ENCODE measurements around the gene ROR1.

The ROR1 gene

DNA sequence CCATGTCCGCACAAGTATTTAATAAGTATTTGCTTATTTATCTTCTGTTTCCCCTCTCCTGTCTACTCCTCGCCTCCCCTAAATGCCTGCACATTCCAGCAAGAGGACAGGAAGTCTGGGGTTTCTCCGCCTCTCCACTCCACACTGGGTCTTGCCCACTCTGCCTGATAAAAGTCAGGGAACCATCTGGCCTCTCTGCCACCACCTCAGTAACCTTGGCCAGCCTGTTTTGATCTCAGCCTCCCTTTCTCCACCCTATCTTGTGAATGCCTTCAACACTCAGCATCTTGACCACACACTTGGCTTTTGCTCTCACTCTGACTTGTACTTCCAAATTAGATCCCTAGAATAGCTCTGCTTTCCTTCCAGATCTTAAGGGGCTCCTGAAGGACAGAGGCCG is 264.3 kb downstream of the ROR1 start:
- DNase-seq = no peak

DNA sequence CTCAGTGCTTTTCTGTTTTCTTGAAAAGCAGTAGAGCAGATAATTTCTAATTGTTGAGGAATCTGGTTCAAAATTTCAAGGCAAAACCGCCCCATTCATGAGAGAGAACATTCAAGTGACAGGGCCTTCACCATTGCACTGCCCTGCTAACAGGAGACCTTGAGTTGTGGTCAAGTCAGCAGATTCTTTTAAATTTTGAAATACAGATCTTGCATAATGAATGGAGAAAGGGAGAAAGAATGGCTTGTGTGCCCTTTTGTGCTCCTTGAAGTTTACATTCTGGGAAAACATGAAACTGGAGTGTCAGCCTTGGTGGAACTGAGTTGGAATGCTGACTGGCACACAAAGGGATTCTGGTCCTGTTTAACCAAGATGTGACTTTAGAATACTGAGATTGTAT is 265.1 kb downstream of the ROR1 start:
- no peak for DNase-seq

DNA sequence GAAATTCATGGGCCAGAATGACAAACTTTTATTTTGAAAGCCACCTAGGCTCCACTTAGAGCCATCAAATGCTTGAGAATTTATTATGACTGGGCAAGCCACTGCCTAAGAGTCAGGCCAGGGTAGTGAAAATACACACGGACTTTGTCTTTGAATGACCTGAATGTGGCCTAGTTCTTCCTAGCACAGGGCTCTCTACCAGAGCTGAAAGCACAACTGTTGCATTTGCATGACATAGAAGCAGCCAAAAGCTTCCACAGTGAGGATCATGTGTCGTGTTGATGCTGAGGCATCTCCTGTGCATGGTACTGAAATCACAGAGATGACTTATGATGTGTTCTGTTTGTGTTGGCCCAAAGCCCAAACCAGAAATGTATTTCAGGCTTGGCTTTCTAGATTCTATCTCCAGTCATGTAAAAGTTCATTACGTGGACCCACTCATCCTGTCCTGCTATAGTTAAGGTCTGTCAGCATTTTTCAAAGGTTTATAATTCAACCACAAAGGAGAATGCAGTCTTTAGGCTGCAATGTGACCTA is 265.6 kb downstream of the ROR1 start:
- DNase-seq = no peak

DNA sequence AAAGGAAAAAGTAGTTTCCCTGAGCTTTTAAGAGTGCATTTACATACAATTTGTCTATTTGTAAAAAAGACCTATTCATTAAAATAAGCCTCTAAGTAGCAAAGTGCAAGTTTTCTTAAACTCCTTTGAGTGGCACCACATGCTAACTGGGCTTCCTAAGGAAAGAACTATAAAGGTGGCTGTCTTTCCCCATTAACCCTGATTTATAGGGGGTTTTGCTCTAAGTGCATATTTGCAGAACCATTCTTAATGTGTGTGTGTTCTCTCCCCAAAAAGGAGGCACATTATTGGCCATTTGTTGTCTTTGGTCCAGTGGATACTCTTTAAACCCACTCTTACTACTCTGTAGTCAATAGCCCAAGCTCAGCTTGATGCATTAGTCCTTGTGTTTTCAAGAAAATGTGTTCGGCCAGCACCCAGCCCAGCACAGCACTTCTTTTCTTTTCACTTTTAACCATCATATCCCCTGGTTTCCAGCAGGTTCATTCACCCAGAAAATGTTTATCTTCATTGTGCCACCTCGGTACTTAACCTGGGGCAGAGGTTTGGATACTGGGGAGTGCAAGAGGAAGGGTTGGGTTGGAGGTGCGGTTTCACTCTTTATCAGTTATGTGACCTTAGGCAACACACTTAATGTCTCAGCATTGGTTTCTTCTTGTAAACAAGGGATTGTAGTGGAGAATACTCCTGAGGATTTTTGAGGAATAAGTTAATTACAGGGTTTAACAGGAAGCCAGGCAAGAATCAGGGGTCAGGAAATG is 267.7 kb downstream of the ROR1 start:
- DNase-seq = no peak

DNA sequence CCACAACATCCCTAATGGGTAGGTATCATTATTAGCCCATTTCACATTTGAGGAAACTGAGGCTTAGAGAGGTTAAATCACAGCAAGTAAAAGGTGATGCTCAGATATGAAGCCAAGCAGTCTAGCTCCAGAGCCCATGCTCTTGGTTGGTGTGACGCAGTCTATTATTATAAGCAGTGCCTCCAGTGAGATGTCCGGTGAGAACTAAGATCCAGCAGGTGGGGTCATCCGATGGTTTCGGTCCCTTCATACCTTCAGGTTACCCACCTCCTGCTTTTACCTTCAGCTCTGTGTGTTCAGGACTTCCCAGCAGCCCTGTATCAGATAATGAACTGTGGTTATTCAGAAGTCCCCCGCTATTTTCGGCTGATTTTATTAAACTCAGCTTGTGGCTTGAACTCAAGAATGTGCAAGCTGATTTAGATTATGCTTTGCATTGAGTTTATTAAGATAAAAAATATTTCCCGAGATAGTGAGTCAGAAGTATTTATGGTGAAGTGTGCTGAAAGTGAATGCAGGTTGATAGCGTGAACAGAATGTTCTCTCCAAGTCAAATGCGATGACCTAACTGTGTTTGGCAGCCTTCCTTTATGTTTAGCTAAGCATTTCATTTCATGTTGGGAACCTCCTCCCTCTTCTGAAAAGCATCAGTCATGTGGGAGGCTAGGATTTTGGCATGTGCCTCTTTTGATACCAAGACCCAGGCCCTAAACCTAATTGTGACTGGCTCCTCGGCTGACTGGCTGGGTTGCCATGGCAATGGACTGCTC is 268.7 kb downstream of the ROR1 start:
- no peak for DNase-seq

DNA sequence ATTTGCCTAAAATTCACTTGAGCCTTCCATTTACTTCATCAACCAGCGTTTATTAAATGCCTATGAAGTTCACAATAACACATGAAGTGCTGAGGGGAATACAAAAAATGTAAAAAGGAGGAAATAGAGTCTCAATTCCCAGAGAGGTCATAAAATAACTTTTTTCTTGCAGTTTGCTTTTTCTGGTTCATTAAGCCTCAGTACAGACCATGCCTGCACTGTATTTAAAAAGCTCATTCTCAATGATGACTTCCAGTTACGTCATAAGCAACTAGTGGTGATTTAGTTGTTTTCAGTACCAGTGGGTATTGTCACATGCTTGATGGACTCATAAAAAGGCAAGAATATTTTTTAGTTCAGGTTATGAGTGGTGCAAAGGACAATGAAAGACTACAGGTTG is 269.5 kb downstream of the ROR1 start:
- no peak for DNase-seq

DNA sequence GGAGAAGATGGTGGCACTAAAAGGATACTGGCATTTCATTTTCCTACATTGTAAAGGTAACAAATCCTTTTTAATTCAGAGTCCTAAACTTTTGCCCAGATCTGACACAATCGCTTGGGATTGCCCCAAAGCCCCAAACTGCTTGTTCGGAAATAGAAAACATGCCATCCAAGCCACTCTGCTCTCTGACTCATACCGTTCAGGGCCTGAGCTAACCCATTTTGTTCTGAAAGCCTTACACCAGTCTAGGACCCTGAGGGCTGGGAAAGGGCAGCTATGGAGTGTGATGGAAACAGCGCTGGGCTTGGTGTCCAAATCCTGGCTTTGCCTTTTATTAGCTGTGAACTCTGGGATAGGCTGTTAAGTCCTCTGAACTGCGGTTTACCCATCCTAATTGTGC is 270.2 kb downstream of the ROR1 start:
- no peak for DNase-seq

DNA sequence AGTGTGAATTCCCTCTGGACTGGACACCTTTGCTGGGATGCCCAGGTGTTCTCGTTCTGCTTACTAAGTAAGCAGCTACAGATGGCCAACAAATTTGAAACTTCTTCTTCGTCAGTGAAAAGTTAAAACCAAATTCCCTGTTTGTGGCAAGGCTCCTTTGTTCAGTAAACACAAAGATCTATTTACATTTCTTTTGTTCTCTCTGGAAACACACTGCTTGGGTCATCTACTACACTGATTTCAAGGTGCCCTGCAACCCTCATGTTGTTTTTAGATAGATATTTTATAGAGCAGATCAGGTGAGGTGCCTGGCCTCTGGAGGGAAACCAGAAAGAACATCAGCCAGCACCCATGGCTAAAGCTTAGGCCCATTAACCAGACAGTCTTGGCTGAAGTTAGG is 272.4 kb downstream of the ROR1 start:
- DNase-seq = no peak

DNA sequence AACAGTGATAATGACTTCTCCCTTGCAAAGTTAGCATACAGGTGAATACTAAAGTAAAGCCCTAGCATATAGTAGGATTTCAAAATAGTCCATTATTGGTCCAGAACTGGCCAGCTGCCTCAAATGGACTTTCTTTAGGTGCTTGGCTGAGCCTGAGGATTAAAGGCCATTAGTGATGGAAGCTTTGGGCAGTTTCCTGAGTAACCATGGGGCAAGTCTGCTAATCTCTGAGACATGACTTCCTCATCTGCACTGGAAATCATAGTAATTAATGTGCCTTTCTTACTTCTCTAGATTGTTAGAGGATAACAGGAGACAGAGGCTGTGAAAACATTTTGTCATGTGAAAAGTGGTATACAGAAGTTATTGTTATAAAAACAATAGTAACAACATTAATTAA is 273.1 kb downstream of the ROR1 start:
- no peak for DNase-seq

DNA sequence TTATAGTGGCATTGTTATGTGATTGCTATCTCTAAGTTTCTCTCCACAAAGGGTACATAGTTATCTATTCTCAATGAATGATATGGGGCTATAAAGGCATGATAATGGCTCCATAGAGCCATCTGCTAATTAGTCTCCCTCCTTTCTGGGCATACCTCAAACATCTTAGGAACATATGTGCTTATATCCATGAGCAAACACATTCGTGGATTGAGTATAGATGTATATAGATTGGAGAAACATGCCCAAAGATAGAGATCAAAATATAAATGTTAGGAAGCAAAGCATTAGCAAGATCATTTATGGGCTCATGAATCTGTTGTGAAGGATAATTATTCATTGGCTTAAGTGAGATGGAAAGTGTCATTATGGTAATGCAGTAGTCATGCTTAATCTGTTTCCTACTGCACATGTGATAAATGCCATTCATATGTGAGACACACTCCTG is 273.8 kb downstream of the ROR1 start:
- no peak for DNase-seq

DNA sequence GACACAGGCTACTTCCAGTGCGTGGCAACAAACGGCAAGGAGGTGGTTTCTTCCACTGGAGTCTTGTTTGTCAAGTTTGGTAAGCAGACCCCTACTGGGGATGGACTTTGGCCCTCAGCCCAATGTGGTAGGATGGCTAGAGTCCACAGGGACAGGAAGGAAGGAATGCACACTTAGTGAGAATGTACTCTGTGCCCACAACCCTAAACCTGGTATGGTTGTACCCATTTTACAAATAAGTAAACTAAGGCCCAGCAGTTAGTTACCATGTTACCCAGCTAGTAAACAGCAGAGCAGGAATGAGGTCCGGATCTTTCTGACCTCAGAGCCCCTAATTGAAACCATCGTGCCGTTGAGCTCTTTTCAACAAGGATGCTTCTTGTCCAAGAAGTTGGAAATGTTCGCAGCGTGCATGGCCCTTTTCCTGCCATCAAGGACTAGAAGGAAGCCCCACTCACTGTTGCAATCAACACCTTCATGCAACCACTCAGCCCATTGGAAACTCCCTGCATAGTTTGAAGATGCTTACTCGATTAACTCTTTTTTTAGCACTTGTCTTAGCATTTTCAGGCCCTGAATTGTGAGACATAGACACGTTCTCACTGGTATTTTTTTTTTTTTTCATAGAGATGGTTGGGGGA is 276.2 kb downstream of the ROR1 start:
- no peak for DNase-seq

DNA sequence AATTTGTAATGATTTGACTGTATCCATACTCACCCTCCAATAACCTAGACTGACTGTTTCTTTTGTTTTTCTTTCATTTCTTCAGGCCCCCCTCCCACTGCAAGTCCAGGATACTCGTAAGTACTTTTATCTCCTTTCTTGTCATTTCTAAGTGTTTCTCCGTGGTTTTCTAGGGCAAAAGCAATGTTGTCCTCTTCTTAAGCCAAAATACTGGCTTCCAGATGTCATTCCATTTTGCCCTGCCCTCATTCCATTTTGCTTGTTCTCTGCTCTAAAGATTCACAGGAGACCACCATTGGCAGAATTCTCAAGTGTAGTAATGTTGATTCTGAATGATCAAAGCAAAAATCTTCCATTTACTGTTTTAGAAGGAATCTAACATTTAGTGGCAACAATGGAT is 276.8 kb downstream of the ROR1 start:
- no peak for DNase-seq

DNA sequence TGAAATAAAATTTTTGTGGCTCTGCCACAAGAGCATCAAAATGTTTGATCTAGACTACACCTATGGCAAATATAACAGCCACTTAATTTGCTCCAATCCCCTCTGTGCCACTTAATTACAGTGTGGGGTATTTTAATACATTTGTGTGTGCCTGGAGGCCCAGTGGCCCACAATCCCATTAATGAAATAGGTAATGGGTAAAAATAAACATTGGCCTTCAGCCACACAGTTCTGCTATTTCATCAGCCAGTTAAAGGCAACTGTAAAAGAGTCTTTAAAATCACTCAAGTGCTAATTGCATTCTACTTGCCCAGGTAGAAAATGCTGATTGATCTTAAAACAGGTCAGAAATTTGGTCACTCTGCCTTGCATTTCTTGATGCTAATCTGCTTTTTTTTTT is 278.0 kb downstream of the ROR1 start:
- no peak for DNase-seq

DNA sequence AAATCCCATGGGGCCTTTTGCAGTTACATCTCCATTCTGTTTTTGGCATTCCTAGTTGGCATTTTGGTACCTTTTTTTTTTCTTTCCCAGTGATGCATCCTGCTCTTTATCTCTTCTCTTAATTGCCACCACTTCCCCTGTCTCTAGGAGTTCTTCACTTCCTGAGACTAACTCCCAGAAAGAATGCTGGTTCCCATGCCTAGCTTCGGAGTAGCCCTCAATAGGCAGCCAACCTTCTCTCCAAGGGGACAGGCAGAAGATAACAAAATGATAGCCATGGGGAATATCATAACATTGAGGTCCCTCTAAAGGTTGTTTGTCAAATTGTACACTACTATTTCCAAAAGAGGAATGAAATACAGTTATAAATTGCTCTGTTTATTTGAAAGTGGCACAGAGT is 279.0 kb downstream of the ROR1 start:
- no peak for DNase-seq

DNA sequence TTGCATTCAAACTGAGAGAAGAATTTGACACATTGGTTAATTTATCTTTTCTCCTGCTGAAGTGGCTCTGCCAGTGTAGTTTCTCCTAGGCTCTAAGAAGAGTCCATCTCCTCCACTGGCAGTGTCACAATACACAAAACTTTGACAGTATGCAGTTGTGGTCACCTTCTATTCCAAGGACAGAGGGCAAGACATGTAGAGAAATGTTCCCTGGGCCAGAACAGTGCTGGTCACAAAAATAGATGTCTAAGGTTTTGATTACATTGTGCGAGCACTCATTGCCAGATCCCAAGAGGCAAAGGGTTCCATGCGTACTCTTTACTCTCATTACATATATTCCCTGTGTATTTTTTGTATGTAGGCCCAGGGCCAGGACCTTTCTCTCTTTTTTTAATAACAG is 281.5 kb downstream of the ROR1 start:
- DNase-seq = no peak

DNA sequence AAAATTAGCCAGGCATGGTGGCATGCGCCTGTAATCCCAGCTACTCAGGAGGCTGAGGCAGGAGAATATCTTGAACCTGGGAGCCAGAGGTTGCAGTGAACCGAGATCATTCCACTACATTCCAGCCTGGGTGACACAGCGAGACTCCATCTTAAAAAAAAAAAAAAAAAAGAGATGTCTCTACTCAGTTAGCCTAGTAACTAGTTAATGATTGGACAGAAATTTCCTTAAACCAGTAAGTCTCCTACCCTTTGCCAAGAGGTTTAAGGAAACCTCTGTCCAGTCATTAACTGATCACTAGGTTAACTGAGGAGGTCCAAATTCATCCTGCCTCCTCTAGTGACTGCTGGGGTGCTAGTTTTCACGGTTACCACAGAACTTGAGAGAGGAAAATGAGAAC is 285.7 kb downstream of the ROR1 start:
- no peak for DNase-seq

DNA sequence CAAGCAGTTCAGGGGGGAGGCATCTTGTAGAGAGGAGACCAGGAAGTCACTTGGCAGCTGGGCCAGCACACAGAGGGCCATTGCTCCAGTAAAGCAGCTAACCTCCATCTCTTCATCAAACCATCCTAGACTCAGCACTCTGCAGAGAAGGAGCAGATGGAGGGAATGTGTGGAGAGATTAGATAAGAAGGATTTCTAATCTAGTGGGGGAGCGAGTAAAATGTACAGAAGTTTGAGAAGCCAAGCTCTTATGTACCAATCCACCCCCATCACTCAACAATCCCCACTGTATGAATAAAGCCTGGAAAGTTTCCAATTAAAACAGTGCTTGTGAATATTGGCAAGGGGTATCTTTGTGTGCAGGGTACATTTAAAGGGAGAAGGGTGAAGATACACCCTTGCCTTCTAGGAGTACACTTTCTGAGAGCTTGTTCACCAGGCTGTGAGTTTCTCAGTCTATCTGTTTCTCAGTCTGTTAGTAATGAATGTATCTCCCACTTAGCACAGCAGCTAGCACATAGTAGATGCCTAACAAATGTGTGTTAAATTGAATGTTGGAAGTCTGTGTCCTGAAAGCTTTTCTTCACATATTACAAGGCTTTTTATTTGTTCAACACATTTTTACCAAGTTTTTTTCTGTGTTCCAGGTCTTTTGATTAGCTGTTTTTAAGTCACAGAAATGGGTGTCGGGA is 286.9 kb downstream of the ROR1 start:
- DNase-seq = no peak

DNA sequence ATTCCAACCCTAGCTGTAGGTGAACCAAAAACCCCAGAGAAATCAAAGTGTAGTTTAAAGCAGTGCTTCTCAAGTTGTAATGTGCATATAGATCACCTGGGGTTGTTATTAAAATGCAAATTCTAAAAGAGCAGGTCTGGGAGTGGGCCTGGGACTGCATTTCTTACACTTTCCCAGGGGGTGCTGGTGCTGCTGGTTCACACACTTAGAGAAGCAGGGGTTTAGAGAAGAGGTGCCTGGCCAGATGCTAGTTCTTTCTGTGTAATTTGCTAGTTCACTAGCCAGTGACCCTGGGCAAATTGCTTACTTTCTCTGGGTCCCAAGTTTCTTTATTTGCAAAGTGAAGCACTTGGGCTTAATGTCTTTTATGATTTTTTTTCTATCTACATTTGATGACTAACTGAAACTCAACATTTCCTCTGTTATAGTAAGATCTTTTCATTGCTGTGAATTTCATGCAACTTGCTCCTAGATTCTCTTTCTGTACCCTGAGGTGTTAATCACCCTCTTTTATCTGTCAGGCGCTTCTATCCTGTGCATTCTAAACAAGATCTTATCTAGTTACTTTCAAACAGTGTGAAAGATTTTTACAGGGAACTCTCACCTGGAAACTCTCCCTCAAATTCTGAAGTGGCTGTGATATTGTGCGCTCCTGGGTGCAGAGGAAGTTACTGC is 287.8 kb downstream of the ROR1 start:
- no peak for DNase-seq

DNA sequence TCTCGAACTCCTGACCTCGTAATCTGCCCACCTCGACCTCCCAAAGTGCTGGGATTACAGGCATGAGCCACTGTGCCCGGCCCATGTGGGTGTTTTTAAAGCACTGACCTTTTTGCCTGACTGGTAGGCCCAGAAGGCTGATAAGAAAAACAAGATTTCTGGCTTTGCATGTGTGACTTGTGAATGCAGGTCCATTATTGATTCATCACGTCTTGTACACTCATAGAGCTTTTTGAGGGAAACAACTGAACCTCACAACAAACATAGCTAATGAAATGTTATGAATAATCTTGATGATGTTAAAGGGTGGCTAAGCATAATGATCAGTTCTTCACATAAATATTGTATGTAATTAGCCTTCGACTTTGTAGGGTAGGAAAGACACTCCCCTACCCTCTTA is 288.7 kb downstream of the ROR1 start:
- DNase-seq = no peak

DNA sequence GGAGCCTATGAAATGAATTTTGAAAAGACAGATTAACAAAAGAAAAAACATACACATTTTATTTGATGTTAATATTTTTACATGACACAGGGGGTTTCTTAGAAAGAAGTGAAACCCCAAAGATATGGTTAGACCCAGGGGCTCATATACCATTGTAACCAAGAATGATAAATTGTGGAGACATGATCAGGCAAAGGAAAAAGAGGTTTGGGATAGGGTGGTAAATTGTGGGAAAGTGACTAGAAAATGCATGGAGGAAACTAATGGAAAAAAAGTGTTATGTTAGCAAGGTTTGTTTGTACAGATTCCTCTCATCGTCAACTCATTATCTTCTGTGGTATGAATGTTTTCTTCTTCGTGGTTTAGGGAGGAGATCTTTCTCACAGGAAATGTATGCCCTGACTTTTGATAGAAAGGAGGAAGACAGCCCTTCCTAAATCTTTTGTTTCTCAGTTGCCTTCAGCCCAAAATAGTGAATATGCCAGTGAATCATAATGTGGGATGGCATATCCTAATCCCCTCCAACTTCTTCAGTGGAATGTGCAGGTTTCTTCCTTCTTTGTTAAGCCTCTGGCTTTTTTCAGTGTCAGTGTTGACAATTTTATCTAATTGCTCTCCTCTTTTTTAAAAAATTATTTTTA is 289.2 kb downstream of the ROR1 start:
- no peak for DNase-seq

DNA sequence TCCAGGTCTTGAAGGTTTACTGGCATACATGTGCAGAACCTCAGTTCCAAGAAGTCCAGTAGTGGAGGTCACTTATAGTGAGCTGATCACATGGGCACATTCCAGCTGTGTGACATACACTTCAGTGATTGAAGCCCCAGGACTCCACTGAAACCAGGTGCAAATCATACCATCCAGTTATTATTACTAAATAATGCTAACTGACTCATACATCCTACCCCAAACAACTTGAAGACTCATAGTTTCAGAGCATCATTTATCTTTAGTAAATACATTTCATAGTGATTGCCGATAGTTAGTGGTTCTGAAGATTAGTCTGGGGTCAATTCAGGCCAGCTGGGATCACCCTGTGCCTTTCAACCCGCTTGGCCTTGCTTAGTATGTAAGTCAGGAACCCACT is 291.8 kb downstream of the ROR1 start:
- no peak for DNase-seq

All from NCI-H1930 (cell line).